H1 (cell line): Measurements from ENCODE around the gene TBCD. TPM values are rescaled to one million over a fixed set of nuclear protein-coding genes. Genes with fewer than 3 reads are reported as not detected.

ENCODE experiments used
- JUND ChIP-seq: IDR thresholded peaks from 2 replicates; pipeline ENCODE4 v1.6.1; 2011; ENCODE audit warnings: mild to moderate bottlenecking, improper control_type of control experiment, low read length
- TBP ChIP-seq: IDR thresholded peaks from 2 replicates; pipeline ENCODE4 v1.6.1; 2011; ENCODE audit warnings: low read depth, low read length, improper control_type of control experiment
- USF2 ChIP-seq: IDR thresholded peaks from 2 replicates; pipeline ENCODE4 v1.6.1; 2011; ENCODE audit warnings: low read length, improper control_type of control experiment
- polyA plus RNA-seq, 7 experiments: library from polyadenylated mRNA; depleted of rRNA in 3 of 7; stranded (reverse) in 5 of 7; unstranded in 2 of 7; fragments of >200 nt in 5 of 7; fragments of 200-250 nt in 2 of 7; gene quantifications; 1 replicate in 5 of 7; 2 replicates in 1 of 7; 4 replicates in 1 of 7; pipeline versions ENCODE4 v1.2.1 to v1.2.3, GENCODE V29; 2011 to 2013; ENCODE audit warnings: missing spikeins in 2 of 7, mixed read lengths in 2 of 7
- total RNA-seq: library from RNA; stranded (reverse); fragmentation: NEBNext Ultra II Directional; extraction: Animal tissue kit (Norgen Biotek cat#: 25700); gene quantifications from 2 replicates; pipeline ENCODE4 v1.2.1, GENCODE V29; 2021

The TBCD gene
- total and polyA plus RNA-seq, 2 of the 8 experiments (the other 6 are each of a cell fraction or from before 2014, with no cell fraction given) = 118 to 162 TPM

GRCh38 chr17:82943339-82943738 lies 191.5 kb downstream of the TBCD start (continued):
- TF ChIP-seq USF2 (no peak), TBP (no peak), JUND (no peak)
